ENCODE data around the gene FAF1.

Gene FAF1

GRCh38 chr1:50476800-50477199, 483.3 kb downstream of the FAF1 start:
- DNase-seq = no peak

- DNase-seq = peak; percentile 21
Observed at GRCh38 chr1:50474859-50475809, 484.9 kb downstream of the FAF1 start.

GRCh38 chr1:50473513-50473912, 486.6 kb downstream of the FAF1 start:
- no peak for DNase-seq

- DNase-seq = no peak
Observed at GRCh38 chr1:50471967-50472366, 488.1 kb downstream of the FAF1 start.

- DNase-seq = no peak
Observed at GRCh38 chr1:50462964-50463363, 497.1 kb downstream of the FAF1 start.

GRCh38 chr1:50458507-50458906, 501.6 kb downstream of the FAF1 start:
- DNase-seq = peak; percentile 14

- no peak for DNase-seq
Observed at GRCh38 chr1:50454911-50455310, 505.2 kb downstream of the FAF1 start.

- DNase-seq = no peak
Observed at GRCh38 chr1:50453266-50453665, 506.8 kb downstream of the FAF1 start.

- DNase-seq = no peak
Observed at GRCh38 chr1:50452700-50453099, 507.4 kb downstream of the FAF1 start.

- no peak for DNase-seq
Observed at GRCh38 chr1:50450861-50451653, 509.0 kb downstream of the FAF1 start.

- no peak for DNase-seq
Observed at GRCh38 chr1:50447961-50448360, 512.1 kb downstream of the FAF1 start.

GRCh38 chr1:50441183-50441582, 518.9 kb downstream of the FAF1 start:
- DNase-seq = no peak

- DNase-seq = peak; percentile 45
Observed at GRCh38 chr1:50438945-50439344, 521.1 kb downstream of the FAF1 start.

- no peak for DNase-seq
Observed at GRCh38 chr1:50436489-50436888, 523.6 kb downstream of the FAF1 start.

GRCh38 chr1:50430010-50430405, 530.1 kb downstream of the FAF1 start:
- DNase-seq = no peak

GRCh38 chr1:50427818-50428779, 532.0 kb downstream of the FAF1 start:
- DNase-seq = no peak

GRCh38 chr1:50427086-50427817, 532.8 kb downstream of the FAF1 start:
- no peak for DNase-seq

GRCh38 chr1:50426702-50427085, 533.4 kb downstream of the FAF1 start:
- no peak for DNase-seq

- DNase-seq = no peak
Observed at GRCh38 chr1:50426108-50426700, 533.9 kb downstream of the FAF1 start.

- DNase-seq = peak; percentile 44
Observed at GRCh38 chr1:50425376-50426107, 534.5 kb downstream of the FAF1 start.
